Lower lobe of right lung (tissue), 2 donors: ENCODE data around the gene ACTN2. TPM values are rescaled to one million over a fixed set of nuclear protein-coding genes. Genes with fewer than 3 reads are reported as not detected.

Source experiments
- ATAC-seq, 2 donors: fragments of 200-7000 bp; cut with Tn5 transposase; one replicate each; pipeline ENCODE4 v1.9.1; 2020 to 2022; ENCODE audit warnings: mild to moderate bottlenecking in 2 of 2, moderate library complexity in 2 of 2
- DNase-seq: peaks from one replicate; pipeline ENCODE4 v3.0.0-alpha.2; 2020
- H3K27ac ChIP-seq: fragments of 200-600 bp; one replicate; pipeline ENCODE4 v1.8.0; 2022
- H3K27me3 ChIP-seq: fragments of 200-600 bp; one replicate; pipeline ENCODE4 v1.8.0; 2022; ENCODE audit warnings: low read depth
- H3K36me3 ChIP-seq: fragments of 200-600 bp; one replicate; pipeline ENCODE4 v1.8.0; 2022; ENCODE audit warnings: mild to moderate bottlenecking
- H3K4me1 ChIP-seq: fragments of 200-600 bp; one replicate; pipeline ENCODE4 v1.8.0; 2022
- H3K4me3 ChIP-seq: fragments of 200-600 bp; one replicate; pipeline ENCODE4 v1.8.0; 2022; ENCODE audit warnings: mild to moderate bottlenecking
- H3K9me3 ChIP-seq: fragments of 200-600 bp; one replicate; pipeline ENCODE4 v1.8.0; 2022
- intact Hi-C: fragments of 100-400 bp; cut with DNase I; formaldehyde crosslinking; loops from one replicate; pipeline ENCODE4 v1.11.0; 2022
- total RNA-seq: library from RNA; stranded (reverse); fragmentation: NEBNext Ultra II Directional; extraction: Animal tissue kit (Norgen Biotek cat#: 25700); gene quantifications from one replicate; pipeline ENCODE4 v1.2.1, GENCODE V29; 2021
- TF ChIP-seq, protein P1 (sequence below): fragments of 200-600 bp; IDR thresholded peaks from one replicate; pipeline ENCODE4 v1.8.0; 2022; ENCODE audit warnings: antibody characterized with exemption, mild to moderate bottlenecking
- donor health status: DM: no; HTN: yes; CAD: no; lungs with severe emphysema.

The ACTN2 gene
- total RNA-seq, 1 donor from 2014 or later: 1.9 TPM

DNA sequence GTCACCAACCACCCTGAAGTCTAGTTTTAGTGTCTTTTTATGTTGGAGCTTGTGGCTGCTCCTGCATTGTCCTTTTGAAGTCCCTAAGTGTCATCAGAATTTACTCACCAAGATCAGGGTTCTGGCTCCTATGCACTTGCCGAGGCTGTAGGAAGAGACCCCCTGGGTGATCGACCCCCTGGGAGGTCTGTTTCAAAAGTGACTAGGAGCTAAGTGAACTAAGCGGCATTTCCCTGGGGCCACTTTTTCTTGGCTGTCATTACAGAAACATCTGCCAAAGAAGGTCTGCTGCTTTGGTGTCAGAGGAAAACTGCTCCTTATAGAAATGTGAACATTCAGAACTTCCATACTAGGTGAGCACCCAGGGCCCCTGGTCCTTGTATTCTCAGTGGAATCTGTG, 39.4 kb downstream of the ACTN2 start:
- no peak for ATAC-seq
- intact Hi-C loops: no loop called here
- Histone ChIP-seq H3K4me1 (no peaks in the 10 kb centered on the region), H3K36me3 (no peaks in the 10 kb centered on the region), H3K27me3 (no peaks in the 10 kb centered on the region), H3K27ac (no peak overlapping the region), H3K4me3 (no peak overlapping the region), H3K9me3 (no peaks in the 10 kb centered on the region)
- TF ChIP-seq, protein P1, sequence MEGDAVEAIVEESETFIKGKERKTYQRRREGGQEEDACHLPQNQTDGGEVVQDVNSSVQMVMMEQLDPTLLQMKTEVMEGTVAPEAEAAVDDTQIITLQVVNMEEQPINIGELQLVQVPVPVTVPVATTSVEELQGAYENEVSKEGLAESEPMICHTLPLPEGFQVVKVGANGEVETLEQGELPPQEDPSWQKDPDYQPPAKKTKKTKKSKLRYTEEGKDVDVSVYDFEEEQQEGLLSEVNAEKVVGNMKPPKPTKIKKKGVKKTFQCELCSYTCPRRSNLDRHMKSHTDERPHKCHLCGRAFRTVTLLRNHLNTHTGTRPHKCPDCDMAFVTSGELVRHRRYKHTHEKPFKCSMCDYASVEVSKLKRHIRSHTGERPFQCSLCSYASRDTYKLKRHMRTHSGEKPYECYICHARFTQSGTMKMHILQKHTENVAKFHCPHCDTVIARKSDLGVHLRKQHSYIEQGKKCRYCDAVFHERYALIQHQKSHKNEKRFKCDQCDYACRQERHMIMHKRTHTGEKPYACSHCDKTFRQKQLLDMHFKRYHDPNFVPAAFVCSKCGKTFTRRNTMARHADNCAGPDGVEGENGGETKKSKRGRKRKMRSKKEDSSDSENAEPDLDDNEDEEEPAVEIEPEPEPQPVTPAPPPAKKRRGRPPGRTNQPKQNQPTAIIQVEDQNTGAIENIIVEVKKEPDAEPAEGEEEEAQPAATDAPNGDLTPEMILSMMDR: no peak
- DNase-seq: no peak

DNA sequence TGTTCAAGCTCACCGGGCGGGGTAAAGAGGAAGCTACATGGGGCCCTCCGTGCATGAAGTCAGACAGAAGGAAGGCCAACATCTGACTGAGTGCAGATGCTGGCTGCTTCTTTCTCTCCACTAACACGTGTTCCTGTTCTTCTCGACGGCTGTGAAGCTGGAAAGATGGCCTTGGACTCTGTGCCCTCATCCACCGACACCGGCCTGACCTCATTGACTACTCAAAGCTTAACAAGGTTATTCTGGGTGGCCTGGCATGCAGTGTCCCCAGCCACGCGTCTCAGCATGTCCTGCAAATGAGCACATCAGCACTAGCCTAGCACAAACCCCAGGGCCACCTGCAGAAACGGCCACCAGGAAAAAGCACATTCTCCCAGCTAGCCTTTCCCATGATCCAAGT, 41.2 kb downstream of the ACTN2 start:
- intact Hi-C loops: no loop called here
- no peak overlapping the region for H3K4me3 ChIP-seq
- no peak for ATAC-seq
- no peak for DNase-seq
- H3K27me3 ChIP-seq: no peaks in the 10 kb centered on the region
- H3K9me3 ChIP-seq: no peaks in the 10 kb centered on the region
- no peaks in the 10 kb centered on the region for H3K4me1 ChIP-seq
- TF ChIP-seq, protein P1: no peak
- H3K36me3 ChIP-seq: no peaks in the 10 kb centered on the region
- H3K27ac ChIP-seq: no peak overlapping the region

DNA sequence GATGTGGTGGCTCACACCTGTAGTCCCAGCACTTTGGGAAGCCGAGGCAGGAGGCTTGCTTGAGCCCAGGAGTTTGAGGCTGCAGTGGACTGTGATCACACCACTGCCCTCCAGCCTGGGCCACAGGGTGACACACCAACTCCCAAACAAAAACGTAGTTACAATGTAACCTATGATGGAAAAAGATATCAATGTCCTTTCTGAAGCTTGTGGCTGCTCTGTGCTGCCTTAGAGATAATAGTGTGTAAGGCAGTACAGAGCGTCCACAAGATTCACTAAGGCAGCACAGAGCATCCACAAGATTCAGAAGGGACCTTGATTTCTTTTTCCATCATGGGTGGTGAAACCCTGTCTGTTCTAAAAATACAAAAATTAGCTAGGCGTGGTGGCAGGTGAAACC, 42.5 kb downstream of the ACTN2 start:
- TF ChIP-seq, protein P1: no peak
- Histone ChIP-seq H3K4me3 (no peak overlapping the region), H3K27me3 (no peaks in the 10 kb centered on the region), H3K4me1 (no peaks in the 10 kb centered on the region), H3K36me3 (no peaks in the 10 kb centered on the region), H3K9me3 (no peaks in the 10 kb centered on the region), H3K27ac (no peak overlapping the region)
- DNase-seq (no peak), ATAC-seq (no peak)
- intact Hi-C loops: no loop called here

DNA sequence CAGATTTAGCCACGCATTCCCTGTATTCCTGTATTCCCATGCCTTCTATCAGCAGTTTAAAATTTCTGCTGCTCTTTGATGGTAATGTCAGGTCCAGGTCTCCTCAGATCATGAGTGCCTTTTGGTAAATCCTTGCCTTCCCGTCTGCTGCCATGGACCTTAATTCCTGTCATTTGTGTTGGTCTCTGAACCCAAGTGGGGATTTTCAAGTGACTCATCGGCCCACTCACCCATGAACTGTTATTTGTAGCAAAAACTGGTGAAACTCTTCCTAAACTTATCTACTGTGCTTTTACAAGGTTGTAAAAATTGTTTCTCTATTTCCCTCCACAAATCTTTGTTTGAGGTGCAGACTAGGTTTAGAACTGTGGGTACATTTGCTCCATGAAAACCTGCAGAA, 47.4 kb downstream of the ACTN2 start:
- H3K4me3 ChIP-seq: no peak overlapping the region
- H3K27me3 ChIP-seq: no peaks in the 10 kb centered on the region
- no peaks in the 10 kb centered on the region for H3K36me3 ChIP-seq
- no peak overlapping the region for H3K27ac ChIP-seq
- no peaks in the 10 kb centered on the region for H3K4me1 ChIP-seq
- TF ChIP-seq, protein P1: no peak
- intact Hi-C loops: no loop called here
- no peaks in the 10 kb centered on the region for H3K9me3 ChIP-seq
- ATAC-seq: no peak
- DNase-seq: no peak

DNA sequence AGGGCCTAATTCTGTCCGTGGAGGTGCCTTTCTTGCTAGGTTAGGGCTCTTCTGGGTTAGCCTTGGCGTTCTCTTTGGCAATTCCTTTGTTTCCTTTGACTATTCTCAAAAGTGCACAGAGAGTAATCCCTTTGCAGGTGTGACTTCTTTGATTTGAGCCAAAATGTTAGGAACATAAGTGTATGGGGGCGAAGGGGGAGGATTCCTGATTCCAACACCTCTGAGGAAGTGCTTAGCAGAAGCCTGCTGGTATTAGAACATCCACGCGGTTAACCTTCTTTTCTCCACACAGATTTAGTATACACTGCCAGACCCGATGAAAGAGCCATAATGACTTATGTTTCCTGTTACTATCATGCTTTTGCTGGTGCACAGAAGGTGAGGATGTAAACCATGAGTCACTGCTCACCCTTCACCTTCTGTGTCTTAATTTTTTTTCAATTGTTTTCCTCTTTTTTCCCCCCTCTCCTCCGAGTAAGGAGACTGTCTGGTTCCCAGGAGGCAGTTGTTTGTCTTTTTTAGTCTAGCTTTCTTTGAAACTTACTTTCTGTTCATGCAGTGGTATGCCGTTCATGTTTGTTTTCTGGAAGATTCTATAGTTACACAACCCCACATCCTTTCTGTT, 48.0 kb downstream of the ACTN2 start:
- Histone ChIP-seq H3K4me3 (no peak overlapping the region), H3K36me3 (no peaks in the 10 kb centered on the region), H3K9me3 (no peaks in the 10 kb centered on the region), H3K27ac (no peak overlapping the region), H3K4me1 (no peaks in the 10 kb centered on the region), H3K27me3 (no peaks in the 10 kb centered on the region)
- intact Hi-C loops: no loop called here
- no peak for DNase-seq
- ATAC-seq: no peak
- TF ChIP-seq, protein P1: no peak

DNA sequence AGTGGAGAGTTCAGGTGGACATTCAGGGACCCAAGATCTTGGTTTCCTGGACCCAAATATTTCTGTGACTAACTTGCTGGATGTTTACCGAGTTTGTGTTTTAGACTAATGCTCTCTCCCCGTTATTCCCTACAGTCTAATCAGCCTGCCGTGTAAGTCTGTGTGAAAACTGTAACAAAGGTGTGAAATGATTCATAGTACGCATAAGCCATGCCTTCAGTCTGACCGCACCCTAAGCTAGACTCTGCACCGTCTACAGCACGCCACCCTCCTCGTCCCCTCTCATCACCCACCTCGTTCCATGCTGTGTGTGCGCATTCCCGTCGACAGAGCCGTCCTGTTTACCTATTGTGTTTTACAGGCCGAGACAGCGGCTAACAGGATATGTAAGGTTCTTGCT, 50.5 kb downstream of the ACTN2 start:
- TF ChIP-seq, protein P1: no peak
- no peaks in the 10 kb centered on the region for H3K27me3 ChIP-seq
- no peak for DNase-seq
- intact Hi-C loops: no loop called here
- H3K4me3 ChIP-seq: no peak overlapping the region
- no peaks in the 10 kb centered on the region for H3K36me3 ChIP-seq
- no peaks in the 10 kb centered on the region for H3K9me3 ChIP-seq
- no peak for ATAC-seq
- no peak overlapping the region for H3K27ac ChIP-seq
- H3K4me1 ChIP-seq: no peaks in the 10 kb centered on the region
